ENCODE results near the gene CNN3.

CNN3 gene

DNA sequence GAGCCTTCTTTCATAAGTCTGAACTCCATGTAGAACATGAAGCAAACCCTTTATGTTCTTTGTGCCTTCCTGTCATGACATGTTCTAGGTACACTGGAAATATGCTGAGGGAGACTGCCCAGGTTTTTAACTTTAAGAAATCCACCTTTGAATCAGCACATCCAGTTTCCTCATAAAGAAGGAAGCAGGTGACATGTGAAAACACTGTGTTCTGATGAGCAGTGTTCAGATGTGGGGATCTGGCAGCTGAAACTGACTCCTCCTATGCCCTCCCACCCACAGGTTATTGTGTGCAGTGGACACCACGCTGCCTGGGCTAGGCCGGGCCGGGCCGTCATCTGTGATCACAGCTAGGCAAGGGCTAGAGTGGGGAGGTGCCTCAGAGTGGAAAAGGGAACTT lies 51.1 kb downstream of the CNN3 start:
- H3K4me3 ChIP-seq (ENCODE audit: low read depth, low read length), result no peak overlapping the region
- CTCF ChIA-PET, result interaction anchor here (1.5 to 10.8 kb wide), 3 partner anchors 21 to 167 kb away, joined by 4 to 84 read pairs (median 5); no protein-coding TSS in a partner anchor
- TF ChIP-seq, protein P1, sequence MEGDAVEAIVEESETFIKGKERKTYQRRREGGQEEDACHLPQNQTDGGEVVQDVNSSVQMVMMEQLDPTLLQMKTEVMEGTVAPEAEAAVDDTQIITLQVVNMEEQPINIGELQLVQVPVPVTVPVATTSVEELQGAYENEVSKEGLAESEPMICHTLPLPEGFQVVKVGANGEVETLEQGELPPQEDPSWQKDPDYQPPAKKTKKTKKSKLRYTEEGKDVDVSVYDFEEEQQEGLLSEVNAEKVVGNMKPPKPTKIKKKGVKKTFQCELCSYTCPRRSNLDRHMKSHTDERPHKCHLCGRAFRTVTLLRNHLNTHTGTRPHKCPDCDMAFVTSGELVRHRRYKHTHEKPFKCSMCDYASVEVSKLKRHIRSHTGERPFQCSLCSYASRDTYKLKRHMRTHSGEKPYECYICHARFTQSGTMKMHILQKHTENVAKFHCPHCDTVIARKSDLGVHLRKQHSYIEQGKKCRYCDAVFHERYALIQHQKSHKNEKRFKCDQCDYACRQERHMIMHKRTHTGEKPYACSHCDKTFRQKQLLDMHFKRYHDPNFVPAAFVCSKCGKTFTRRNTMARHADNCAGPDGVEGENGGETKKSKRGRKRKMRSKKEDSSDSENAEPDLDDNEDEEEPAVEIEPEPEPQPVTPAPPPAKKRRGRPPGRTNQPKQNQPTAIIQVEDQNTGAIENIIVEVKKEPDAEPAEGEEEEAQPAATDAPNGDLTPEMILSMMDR (IDR thresholded peaks at IDR 0.05; ENCODE audit: insufficient read depth, low read length, missing control alignments), result no peak
- DNase-seq (ENCODE audit: low read depth, low spot score), result no peak
- POLR2A ChIA-PET, result no interaction called here

DNA sequence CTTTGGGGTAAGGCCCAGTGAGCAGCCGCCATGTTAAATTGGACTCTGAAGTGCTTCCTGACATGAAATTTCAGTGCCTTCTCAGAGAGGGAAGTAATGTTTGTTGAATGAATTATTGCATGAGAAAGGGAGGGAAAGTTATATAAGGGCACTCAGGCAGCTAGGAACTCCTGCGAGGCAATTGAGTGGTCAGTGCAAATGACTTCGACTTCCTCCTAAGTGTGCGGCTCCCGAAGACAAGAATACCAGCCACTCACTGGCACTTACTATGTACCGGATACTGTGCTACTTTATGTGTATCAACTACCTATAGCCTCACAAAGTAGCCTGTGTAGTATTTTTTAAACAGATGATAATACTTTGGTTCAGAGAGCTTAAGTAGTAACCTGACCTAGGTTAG lies 52.5 kb downstream of the CNN3 start:
- DNase-seq (ENCODE audit: low read depth, low spot score), result no peak
- H3K4me3 ChIP-seq (ENCODE audit: low read depth, low read length), result no peak overlapping the region
- TF ChIP-seq, protein P1 (IDR thresholded peaks at IDR 0.05; ENCODE audit: insufficient read depth, low read length, missing control alignments), result no peak
- ChIA-PET POLR2A (interaction anchor here (1.0 kb wide), 1 partner anchor 18 kb away, joined by 3 read pairs; no protein-coding TSS in a partner anchor), CTCF (interaction anchor here (1.4 to 10.8 kb wide), 6 partner anchors 11 to 169 kb away, joined by 4 to 84 read pairs (median 10); no protein-coding TSS in a partner anchor)

DNA sequence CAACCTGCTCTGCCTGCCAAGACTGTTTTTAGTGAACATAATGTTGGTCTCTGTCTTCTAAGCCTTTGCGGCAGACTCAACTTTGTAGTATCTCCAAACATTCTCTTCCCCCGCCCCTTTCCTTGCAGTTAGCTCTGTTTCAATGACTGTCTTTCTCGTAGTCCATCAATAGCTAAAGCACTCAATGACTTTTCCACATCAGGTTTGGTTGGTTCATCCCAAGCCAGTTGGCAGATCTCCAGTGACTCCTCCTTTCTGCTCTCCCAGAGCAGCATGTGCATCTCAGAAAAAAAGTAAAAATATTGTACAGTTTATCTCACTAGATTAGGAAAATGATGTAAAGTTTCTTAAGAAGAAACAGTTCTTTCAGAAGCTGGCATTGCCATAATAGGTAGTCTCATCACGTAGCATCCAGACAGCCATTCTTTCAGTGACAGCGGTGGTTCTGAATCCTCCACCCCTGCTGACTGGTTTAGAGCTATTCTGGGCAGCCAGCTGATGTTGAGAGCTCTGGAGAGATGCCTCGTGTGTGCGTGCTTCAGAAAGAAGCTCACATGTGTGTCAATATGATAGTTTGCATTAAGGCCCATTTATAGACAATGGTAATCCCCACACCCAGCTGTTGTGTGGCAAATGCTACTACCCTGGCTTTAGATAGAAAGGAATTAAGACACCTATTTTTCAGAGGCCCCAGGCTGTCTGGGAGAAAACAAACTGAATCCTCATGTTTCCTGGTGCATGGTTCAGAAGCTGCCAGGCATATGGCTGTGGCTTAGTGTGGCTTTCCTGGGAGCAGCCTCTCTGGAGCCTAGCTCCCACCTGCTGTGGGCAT lies 53.2 kb downstream of the CNN3 start:
- TF ChIP-seq, protein P1 (IDR thresholded peaks at IDR 0.05; ENCODE audit: insufficient read depth, low read length, missing control alignments), result no peak
- POLR2A ChIA-PET, result interaction anchor here (1.0 kb wide), 1 partner anchor 17 kb away, joined by 3 read pairs; no protein-coding TSS in a partner anchor
- H3K4me3 ChIP-seq (ENCODE audit: low read depth, low read length), result no peak overlapping the region
- CTCF ChIA-PET, result interaction anchor here (1.4 to 10.8 kb wide), 7 partner anchors 10 to 170 kb away, joined by 3 to 84 read pairs (median 8); no protein-coding TSS in a partner anchor
- DNase-seq (ENCODE audit: low read depth, low spot score), result no peak

DNA sequence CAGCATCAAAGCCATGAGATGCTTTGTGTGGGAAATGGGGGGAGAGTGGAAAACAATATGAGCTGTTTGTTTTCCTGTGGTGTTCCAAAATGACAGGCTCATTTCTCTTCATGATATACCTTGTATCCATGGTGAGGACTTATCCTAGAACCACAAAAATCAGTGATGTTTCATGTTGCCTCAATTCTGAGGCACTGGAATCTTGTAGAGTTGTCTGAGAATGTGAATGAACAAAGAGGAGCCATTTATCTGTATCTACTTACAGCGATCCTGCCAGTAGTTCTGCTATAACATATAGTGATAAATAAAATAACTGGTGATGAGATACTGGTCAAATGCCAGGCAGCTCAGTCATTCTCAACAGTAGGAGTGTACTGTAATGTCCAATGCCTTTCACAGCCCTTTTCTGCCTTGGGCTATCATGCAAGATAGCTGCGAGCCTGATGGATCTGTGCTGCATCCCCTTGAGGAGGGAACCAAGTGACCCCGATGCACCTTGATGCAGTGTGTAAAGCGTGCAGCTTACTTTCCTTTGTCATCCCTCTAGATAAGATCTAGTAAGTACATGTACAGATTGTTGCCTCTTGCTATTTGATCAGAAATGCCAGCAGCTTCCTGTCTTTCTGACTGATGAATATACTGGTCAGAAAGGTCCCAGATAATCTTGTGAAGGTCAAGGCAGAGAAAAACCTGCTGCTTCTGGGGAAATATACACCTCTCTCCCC lies 54.0 kb downstream of the CNN3 start:
- TF ChIP-seq, protein P1 (IDR thresholded peaks at IDR 0.05; ENCODE audit: insufficient read depth, low read length, missing control alignments), result no peak
- CTCF ChIA-PET, result interaction anchor here (1.3 to 10.8 kb wide), 5 partner anchors 9 to 168 kb away, joined by 3 to 84 read pairs (median 12); no protein-coding TSS in a partner anchor
- POLR2A ChIA-PET, result interaction anchor here (0.7 kb wide), 1 partner anchor 13 kb away, joined by 3 read pairs; no protein-coding TSS in a partner anchor
- no peak overlapping the region for H3K4me3 ChIP-seq (ENCODE audit: low read depth, low read length)
- DNase-seq (ENCODE audit: low read depth, low spot score), result no peak

DNA sequence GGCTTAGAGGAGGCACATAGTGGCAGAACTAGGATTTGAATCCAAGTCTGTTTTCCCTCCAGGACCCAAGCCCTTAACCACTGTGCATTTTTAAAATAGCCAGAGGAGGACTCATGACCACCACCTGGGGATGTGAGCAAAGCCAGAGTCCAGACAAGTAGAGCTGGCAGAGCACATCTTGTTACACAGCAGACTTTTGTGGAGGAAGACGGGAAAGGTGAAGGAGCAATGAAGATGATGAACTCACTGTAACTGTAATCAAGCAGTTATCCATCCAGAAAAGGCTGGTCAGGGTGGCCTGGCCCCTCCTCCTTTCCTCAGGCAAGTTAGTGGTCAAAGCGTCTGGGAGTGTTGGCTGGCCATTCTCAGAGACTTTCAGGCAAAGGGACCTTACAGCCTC lies 55.9 kb downstream of the CNN3 start:
- no peak overlapping the region for H3K4me3 ChIP-seq (ENCODE audit: low read depth, low read length)
- TF ChIP-seq, protein P1 (IDR thresholded peaks at IDR 0.05; ENCODE audit: insufficient read depth, low read length, missing control alignments), result no peak
- CTCF ChIA-PET, result interaction anchor here (3.7 to 10.8 kb wide), 3 partner anchors 7 to 170 kb away, joined by 12 to 84 read pairs (median 17); no protein-coding TSS in a partner anchor
- POLR2A ChIA-PET, result no interaction called here
- DNase-seq (ENCODE audit: low read depth, low spot score), result no peak
